Effector memory CD4-positive, alpha-beta T cell (primary cell): ENCODE results near the gene PAM.

Source experiments
- DNase-seq, 3 donors: peaks; one replicate each; pipeline ENCODE4 v3.0.0-alpha.2; 2020
- H3K27ac ChIP-seq: 2 replicates; pipeline ENCODE4 v1.7.0; 2013; ENCODE audit warnings: mild to moderate bottlenecking, low read length, moderate library complexity; ENCODE audit not compliant: insufficient read depth, poor library complexity, severe bottlenecking
- H3K27me3 ChIP-seq: replicated peaks from 2 replicates; pipeline ENCODE4 v1.7.0; 2013; ENCODE audit warnings: mild to moderate bottlenecking, low read length; ENCODE audit not compliant: insufficient read depth, control insufficient read depth, poor library complexity, severe bottlenecking
- H3K36me3 ChIP-seq: 2 replicates; pipeline ENCODE4 v1.7.0; 2013; ENCODE audit warnings: mild to moderate bottlenecking, low read length, moderate library complexity; ENCODE audit not compliant: control insufficient read depth, insufficient read depth
- H3K4me1 ChIP-seq: 2 replicates; pipeline ENCODE4 v1.7.0; 2013; ENCODE audit warnings: low read length, mild to moderate bottlenecking; ENCODE audit not compliant: control insufficient read depth, insufficient read depth, poor library complexity, severe bottlenecking
- H3K4me3 ChIP-seq: 2 replicates; pipeline ENCODE4 v1.7.0; 2013; ENCODE audit warnings: low read length, low read depth, mild to moderate bottlenecking; ENCODE audit not compliant: insufficient read depth, poor library complexity, severe bottlenecking
- H3K9me3 ChIP-seq: 2 replicates; pipeline ENCODE4 v1.7.0; 2013; ENCODE audit warnings: mild to moderate bottlenecking, low read length, moderate library complexity; ENCODE audit not compliant: control insufficient read depth

PAM gene

DNA sequence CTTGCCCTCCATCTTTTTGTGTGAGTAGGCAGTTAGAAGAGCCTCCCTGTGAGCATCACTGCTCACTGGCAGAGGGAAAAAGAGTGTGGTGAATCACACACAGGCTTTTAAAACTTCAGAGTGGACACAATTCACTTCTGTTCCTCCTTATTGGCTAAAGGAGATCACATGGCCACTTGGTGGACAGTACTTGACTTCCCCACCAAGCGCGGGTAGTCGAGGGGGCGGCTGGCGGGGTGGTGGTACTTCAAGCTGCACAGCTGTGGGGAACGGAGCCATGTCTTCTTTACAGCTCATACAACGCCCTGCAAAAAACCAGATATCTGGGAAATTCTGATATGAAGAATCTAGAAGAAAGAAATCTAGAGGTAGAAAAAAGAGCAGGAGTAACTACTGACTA is 95.4 kb downstream of the PAM start:
- no peaks in the 10 kb centered on the region for H3K9me3 ChIP-seq
- no peaks in the 10 kb centered on the region for H3K36me3 ChIP-seq
- H3K4me1 ChIP-seq: no peaks in the 10 kb centered on the region
- no peaks in the 10 kb centered on the region for H3K27me3 ChIP-seq
- no peak overlapping the region for H3K4me3 ChIP-seq
- DNase-seq: no peak
- H3K27ac ChIP-seq: no peak overlapping the region

DNA sequence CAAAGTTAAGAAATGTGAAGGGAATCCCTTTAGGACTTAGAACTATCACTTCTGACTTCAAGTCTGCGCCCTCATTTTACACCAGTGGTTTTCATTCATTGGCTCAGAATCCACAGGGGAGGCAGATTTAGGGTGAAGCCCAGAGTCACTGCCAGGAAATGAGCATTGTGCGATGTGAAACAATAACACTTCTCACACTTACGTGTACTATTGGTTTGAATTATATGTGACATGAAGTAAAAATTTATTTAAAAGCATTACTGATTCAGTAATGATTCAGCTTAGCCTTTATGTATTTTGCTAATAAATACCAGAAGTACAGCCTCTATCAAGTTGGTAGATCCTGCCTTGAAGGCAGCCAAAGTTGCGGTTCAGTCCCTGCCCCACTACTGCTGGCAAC is 98.6 kb downstream of the PAM start:
- no peak overlapping the region for H3K4me3 ChIP-seq
- no peaks in the 10 kb centered on the region for H3K27me3 ChIP-seq
- no peak overlapping the region for H3K27ac ChIP-seq
- no peaks in the 10 kb centered on the region for H3K36me3 ChIP-seq
- DNase-seq: no peak
- no peaks in the 10 kb centered on the region for H3K9me3 ChIP-seq
- no peaks in the 10 kb centered on the region for H3K4me1 ChIP-seq

DNA sequence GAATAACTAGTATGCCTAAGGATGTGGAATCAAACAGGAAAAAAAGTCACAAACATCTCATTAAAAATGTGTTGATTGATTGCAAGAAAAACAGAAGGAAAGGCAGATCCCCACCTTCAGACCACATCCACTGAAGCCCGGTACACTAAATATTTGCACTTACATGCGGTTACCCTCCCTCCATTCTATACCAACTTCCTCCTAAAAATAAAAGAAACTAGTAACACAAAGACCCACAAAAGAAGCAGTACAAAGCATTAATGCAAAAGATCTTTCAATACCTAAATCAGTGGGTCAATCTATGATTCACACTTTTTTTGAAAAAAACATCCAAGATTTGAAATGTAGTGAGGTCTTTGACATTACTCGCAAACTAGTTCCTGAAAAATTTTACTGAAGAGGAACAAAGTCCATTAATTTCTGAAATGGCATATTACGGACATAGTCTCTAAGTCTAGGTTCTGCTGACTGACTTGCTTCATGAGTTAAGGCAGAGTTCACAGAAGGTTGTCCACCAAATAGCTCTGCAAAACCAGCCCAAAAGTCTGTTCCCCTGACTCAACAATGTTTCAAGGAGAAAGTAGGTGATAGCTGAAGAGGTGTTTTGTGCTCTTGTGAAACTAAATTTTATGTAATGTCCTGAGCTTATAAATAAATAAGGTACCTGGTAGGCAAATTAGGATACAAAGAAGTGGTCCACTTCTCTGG is 100.7 kb downstream of the PAM start:
- Histone ChIP-seq H3K27me3 (no peaks in the 10 kb centered on the region), H3K36me3 (no peaks in the 10 kb centered on the region), H3K4me1 (no peaks in the 10 kb centered on the region), H3K27ac (no peak overlapping the region), H3K4me3 (no peak overlapping the region), H3K9me3 (no peaks in the 10 kb centered on the region)
- DNase-seq: no peak

DNA sequence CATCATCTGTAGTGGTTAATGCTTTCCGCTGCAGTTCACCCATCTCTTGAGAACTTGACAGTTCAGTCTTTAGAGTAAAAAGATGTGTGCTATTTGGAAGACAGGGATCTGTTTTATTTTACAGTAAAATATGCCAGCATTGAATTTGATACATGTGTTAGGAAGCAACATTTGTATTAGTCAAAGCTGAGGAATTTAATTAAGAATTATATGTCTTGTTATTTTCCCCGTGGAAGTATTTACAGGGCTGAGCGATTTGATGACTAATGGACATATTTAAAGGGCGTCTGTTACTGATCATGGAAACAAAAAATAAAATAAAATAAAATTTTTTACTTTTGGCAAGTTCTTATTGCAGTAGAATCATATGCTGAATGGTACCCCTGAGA is 101.3 kb downstream of the PAM start:
- Histone ChIP-seq H3K4me1 (no peaks in the 10 kb centered on the region), H3K9me3 (no peaks in the 10 kb centered on the region), H3K36me3 (no peaks in the 10 kb centered on the region), H3K27ac (no peak overlapping the region), H3K4me3 (no peak overlapping the region), H3K27me3 (no peaks in the 10 kb centered on the region)
- DNase-seq: no peak

DNA sequence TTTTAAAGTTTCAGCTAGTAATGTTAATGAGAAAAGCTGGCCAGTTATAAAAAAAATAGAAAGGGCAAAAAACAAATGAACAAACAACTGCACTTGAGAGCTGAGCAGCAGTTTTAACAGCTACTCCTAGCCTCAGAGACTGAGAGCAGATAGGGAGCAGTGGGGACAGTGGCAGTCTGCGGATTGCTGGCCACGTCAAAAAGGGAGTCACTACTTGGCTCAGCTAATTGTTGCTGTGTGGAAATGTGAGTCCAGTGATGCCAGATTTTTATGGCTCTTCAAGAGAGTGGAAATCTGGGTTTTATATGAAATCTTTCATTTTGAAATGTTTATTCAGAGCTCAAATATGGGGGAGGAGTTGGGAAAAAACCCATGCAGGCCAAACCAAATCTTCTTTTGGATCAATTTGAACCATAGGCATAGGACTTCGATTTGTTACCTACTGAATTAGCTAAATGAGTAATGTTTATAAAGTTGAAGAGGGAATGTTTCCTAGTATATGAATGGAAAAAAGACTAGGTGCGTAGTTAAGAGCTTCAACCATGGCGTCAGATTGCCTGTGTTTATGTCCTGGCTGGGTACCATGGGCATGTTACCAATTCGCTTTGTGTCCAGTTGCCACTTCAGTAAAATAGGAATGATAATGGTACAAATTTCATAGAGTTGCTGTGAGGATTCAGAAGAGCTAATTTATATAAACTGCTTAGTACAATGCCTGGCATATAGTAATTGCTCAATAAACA is 102.1 kb downstream of the PAM start:
- DNase-seq: no peak
- no peak overlapping the region for H3K27ac ChIP-seq
- H3K9me3 ChIP-seq: no peaks in the 10 kb centered on the region
- H3K4me1 ChIP-seq: no peaks in the 10 kb centered on the region
- no peak overlapping the region for H3K4me3 ChIP-seq
- no peaks in the 10 kb centered on the region for H3K27me3 ChIP-seq
- no peaks in the 10 kb centered on the region for H3K36me3 ChIP-seq

DNA sequence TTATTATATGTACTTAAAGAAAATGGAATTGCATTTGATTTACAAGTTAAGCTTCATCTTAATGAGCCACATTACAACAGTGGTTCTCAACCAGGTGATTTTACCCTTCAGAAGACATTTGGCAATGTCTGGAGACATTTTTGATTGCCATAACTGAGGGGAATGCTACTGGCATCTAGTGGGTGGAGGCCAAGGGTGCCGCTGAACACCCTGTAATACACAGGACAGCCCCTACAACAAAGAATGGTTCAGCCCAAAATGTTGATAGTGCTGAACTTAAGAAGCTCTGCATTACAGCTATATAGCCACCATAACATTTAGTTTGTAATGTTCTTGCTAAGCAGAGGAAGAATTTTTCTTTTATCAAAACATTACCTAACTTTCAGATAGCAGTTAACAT is 103.1 kb downstream of the PAM start:
- Histone ChIP-seq H3K27ac (no peak overlapping the region), H3K27me3 (no peaks in the 10 kb centered on the region), H3K4me1 (no peaks in the 10 kb centered on the region), H3K9me3 (no peaks in the 10 kb centered on the region), H3K4me3 (no peak overlapping the region), H3K36me3 (no peaks in the 10 kb centered on the region)
- DNase-seq: no peak

DNA sequence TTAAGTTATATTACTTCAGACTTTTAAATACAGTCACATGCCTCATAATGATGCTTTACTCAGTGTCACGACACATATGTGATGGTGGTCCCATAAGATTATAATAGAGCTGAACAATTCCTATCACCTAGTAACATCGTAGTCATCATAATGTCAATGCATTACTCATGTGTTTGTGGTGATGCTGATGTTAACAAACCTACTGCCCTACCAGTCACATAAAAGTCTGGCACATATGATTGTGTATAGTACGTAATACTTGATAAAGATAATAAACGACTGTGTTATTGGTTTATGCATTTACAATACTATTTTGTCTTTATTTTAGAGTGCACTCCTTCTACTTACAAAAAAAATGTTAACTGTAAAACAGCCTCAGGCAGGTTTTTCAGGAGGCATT is 103.7 kb downstream of the PAM start:
- Histone ChIP-seq H3K27me3 (no peaks in the 10 kb centered on the region), H3K36me3 (no peaks in the 10 kb centered on the region), H3K4me3 (no peak overlapping the region), H3K9me3 (no peaks in the 10 kb centered on the region), H3K4me1 (no peaks in the 10 kb centered on the region), H3K27ac (no peak overlapping the region)
- no peak for DNase-seq

DNA sequence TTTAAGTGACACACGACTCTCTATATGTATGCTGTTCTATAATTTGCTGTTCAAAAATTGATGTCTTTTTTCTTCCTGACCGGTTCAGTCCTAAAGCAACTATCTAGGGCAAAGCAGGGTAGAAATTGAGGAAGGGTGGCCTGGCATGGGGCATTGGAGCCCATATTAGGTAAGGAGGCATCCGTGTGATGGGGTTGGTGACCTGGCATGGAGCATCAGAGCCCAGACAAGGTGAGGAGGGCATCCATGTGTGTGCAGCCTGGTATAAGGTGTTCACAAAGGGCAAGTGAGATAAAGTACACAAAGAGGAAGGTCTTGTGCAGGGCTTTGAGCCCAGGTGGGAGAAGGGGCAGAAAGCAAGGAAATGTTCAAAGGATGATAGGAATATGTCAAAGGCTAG is 104.9 kb downstream of the PAM start:
- H3K4me3 ChIP-seq: no peak overlapping the region
- no peak overlapping the region for H3K27ac ChIP-seq
- no peaks in the 10 kb centered on the region for H3K27me3 ChIP-seq
- no peaks in the 10 kb centered on the region for H3K36me3 ChIP-seq
- no peaks in the 10 kb centered on the region for H3K9me3 ChIP-seq
- no peak for DNase-seq
- H3K4me1 ChIP-seq: no peaks in the 10 kb centered on the region

DNA sequence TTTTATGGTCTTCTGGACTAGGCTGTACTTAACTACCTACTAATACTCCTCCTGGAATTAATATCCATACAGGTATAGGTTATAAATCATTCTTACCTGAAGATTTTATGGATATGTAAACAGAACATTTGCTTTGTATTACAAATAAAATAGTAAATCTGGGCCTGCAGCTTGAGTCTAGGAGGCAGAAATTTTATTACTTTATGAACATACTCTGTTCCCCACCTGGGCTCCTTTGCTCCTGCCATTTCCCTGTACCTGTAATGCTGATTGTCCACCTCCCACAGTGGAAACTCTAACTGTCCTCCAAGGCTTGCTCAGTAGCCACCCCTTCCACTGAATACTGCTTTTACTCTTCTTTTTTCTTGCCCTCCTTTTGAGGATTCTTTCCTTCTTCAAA is 108.0 kb downstream of the PAM start:
- no peaks in the 10 kb centered on the region for H3K36me3 ChIP-seq
- DNase-seq: no peak

DNA sequence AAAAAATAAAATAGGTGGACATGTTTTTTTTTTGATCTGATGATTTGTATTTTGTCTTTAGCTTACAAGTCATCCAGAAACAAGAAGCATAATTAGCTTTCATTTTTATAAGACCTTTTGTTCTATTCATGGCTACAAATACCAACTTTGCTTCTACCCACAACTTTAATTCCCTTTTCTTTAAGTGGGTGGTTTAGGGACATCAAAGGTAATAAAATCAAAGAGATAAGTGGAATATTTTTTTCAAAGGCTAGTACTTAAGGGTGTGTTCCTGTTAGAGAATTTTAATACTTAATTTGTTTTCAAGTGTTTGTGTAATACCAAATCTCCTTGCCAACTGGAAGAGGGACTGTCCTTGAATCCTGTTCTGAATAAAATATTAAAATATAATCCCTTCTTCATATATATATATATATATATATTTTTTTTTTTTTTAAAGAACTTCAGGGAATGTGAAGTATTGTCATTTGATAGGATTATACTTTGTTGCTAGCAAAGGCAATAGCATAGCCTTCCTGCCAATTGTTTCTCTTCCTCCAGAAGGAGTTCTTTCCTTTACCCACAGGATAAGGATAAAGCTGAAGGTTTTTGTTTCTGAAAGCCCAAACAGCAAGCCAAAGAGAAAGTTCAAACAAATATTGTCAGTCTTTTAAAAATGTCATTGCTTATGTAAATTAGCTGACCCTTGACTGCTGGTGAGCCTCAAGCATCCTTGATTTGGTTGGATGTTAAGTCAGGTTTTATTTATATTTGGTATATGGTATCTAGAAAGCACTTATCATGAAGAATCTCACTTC is 108.9 kb downstream of the PAM start:
- Histone ChIP-seq H3K36me3 (no peaks in the 10 kb centered on the region), H3K4me1 (peaks cover 7% of the 10 kb centered on the region), H3K27ac (no peak overlapping the region), H3K4me3 (no peak overlapping the region), H3K27me3 (no peaks in the 10 kb centered on the region), H3K9me3 (no peaks in the 10 kb centered on the region)
- DNase-seq: no peak

More for the DNA sequence above, 108.0 kb downstream of the PAM start:
- no peaks in the 10 kb centered on the region for H3K9me3 ChIP-seq
- no peak overlapping the region for H3K4me3 ChIP-seq
- H3K4me1 ChIP-seq: peaks cover 7% of the 10 kb centered on the region
- no peaks in the 10 kb centered on the region for H3K27me3 ChIP-seq
- H3K27ac ChIP-seq: no peak overlapping the region
